SK-N-SH (cell line): ENCODE data around the gene FGD4.

Experiments
- TF ChIP-seq, protein P1 (sequence below): fragments of 200-600 bp; sonication (generic); IDR thresholded peaks from 2 replicates; pipeline ENCODE4 v1.6.1; 2017; ENCODE audit warnings: antibody characterized with exemption, mild to moderate bottlenecking, moderate library complexity
- TF ChIP-seq, protein P2 (sequence below): IDR thresholded peaks from 2 replicates; pipeline ENCODE4 v1.6.1; 2012; ENCODE audit warnings: mild to moderate bottlenecking, low read depth, low read length, moderate library complexity

DNA sequence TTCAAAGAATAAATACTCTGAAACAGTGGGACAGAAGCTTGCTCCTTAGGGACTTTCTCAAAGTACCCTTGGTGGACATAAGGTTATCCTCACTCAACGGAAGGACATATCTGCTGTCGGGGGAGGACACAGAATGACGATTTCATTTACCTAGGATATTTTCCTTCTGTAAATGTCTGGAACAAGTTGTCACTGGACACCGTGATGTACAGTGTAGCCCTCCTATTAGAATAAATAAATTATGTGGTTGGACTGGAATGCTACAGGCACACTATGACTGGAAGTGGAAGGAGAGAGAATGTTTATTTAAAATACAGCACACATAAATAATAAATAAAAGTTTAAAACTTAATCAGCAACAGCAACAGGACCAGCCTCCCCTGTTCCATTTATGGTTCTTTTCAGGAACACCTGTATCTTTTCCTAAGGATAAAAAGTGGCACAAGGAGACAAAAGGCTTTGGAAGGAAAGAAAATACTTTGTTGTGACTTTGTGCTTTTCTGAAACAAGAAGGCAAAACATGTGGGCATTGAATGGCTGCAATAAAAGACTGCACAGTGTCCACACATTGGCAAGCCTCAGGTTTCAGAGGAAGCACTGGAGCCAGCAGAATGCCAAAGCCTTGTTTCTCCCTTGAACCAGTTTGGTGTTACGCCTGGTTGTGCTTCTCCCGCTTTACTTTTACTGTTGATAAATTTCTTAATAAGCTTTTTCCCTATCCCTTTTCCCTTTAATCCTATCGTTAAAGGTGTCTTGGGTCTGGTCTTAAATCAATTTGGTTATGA, 36.8 kb downstream of the FGD4 start:
- TF ChIP-seq, protein P1, sequence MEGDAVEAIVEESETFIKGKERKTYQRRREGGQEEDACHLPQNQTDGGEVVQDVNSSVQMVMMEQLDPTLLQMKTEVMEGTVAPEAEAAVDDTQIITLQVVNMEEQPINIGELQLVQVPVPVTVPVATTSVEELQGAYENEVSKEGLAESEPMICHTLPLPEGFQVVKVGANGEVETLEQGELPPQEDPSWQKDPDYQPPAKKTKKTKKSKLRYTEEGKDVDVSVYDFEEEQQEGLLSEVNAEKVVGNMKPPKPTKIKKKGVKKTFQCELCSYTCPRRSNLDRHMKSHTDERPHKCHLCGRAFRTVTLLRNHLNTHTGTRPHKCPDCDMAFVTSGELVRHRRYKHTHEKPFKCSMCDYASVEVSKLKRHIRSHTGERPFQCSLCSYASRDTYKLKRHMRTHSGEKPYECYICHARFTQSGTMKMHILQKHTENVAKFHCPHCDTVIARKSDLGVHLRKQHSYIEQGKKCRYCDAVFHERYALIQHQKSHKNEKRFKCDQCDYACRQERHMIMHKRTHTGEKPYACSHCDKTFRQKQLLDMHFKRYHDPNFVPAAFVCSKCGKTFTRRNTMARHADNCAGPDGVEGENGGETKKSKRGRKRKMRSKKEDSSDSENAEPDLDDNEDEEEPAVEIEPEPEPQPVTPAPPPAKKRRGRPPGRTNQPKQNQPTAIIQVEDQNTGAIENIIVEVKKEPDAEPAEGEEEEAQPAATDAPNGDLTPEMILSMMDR = no peak
- TF ChIP-seq, protein P2, sequence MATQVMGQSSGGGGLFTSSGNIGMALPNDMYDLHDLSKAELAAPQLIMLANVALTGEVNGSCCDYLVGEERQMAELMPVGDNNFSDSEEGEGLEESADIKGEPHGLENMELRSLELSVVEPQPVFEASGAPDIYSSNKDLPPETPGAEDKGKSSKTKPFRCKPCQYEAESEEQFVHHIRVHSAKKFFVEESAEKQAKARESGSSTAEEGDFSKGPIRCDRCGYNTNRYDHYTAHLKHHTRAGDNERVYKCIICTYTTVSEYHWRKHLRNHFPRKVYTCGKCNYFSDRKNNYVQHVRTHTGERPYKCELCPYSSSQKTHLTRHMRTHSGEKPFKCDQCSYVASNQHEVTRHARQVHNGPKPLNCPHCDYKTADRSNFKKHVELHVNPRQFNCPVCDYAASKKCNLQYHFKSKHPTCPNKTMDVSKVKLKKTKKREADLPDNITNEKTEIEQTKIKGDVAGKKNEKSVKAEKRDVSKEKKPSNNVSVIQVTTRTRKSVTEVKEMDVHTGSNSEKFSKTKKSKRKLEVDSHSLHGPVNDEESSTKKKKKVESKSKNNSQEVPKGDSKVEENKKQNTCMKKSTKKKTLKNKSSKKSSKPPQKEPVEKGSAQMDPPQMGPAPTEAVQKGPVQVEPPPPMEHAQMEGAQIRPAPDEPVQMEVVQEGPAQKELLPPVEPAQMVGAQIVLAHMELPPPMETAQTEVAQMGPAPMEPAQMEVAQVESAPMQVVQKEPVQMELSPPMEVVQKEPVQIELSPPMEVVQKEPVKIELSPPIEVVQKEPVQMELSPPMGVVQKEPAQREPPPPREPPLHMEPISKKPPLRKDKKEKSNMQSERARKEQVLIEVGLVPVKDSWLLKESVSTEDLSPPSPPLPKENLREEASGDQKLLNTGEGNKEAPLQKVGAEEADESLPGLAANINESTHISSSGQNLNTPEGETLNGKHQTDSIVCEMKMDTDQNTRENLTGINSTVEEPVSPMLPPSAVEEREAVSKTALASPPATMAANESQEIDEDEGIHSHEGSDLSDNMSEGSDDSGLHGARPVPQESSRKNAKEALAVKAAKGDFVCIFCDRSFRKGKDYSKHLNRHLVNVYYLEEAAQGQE = no peak
